DND-41 (cell line): Measurements from ENCODE around the gene MAP3K5.

Source experiments
- EZH2 ChIP-seq: IDR thresholded peaks from 3 replicates; pipeline ENCODE4 v1.6.1; 2012; ENCODE audit warnings: borderline replicate concordance, low read depth, mild to moderate bottlenecking, moderate library complexity, low read length, inconsistent platforms; ENCODE audit not compliant: severe bottlenecking
- TF ChIP-seq, protein P1 (sequence below): IDR thresholded peaks from 2 replicates; pipeline ENCODE4 v1.5.1; 2012; ENCODE audit warnings: borderline replicate concordance, low read length, moderate library complexity, mild to moderate bottlenecking; ENCODE audit not compliant: poor library complexity, severe bottlenecking; ENCODE audit errors: extremely low read depth

DNA sequence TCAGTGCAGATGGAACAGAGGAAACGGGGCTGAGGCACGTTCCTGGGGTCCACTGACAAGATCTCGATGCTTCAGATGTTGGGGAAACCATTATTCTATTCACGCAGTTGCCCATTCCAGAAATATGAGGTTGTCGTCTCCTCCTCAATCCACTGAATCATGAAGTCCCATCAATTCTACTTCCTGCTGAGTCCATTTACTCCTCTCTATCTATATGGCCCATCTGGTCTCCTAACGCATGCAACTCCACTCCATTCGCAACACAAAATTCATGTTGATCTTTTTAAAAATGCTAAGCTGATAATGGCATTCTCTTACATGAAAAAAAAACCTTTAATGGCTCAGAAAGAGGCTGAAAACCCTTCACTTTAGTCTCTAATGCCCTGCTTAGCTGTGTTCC lies 37.5 kb downstream of the MAP3K5 start:
- TF ChIP-seq, protein P1, sequence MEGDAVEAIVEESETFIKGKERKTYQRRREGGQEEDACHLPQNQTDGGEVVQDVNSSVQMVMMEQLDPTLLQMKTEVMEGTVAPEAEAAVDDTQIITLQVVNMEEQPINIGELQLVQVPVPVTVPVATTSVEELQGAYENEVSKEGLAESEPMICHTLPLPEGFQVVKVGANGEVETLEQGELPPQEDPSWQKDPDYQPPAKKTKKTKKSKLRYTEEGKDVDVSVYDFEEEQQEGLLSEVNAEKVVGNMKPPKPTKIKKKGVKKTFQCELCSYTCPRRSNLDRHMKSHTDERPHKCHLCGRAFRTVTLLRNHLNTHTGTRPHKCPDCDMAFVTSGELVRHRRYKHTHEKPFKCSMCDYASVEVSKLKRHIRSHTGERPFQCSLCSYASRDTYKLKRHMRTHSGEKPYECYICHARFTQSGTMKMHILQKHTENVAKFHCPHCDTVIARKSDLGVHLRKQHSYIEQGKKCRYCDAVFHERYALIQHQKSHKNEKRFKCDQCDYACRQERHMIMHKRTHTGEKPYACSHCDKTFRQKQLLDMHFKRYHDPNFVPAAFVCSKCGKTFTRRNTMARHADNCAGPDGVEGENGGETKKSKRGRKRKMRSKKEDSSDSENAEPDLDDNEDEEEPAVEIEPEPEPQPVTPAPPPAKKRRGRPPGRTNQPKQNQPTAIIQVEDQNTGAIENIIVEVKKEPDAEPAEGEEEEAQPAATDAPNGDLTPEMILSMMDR: no peak
- TF ChIP-seq EZH2: no peak
